GM21367 (cell line): ENCODE measurements around the gene VWDE.
A peak's percentile ranks its signal among the peaks of the same experiment; 100 is the strongest.
"Not testable (repeated sequence)": the region's sequence is repeated elsewhere in the genome, so short reads cannot be mapped to it uniquely, and the experiment has no call there.

Experiments
- ATAC-seq: cut with Tn5 transposase; IDR thresholded peaks from one replicate; pipeline ENCODE4 v1.9.1; 2021; ENCODE audit not compliant: unreplicated experiment

The VWDE gene

GRCh38 chr7:12403287-12404181 is at the start of gene VWDE:
VWDE (minus strand) TSS chr7:12403865; CDS start chr7:12403716, 149 bp downstream.
- ATAC-seq: peak; percentile 64

DNA sequence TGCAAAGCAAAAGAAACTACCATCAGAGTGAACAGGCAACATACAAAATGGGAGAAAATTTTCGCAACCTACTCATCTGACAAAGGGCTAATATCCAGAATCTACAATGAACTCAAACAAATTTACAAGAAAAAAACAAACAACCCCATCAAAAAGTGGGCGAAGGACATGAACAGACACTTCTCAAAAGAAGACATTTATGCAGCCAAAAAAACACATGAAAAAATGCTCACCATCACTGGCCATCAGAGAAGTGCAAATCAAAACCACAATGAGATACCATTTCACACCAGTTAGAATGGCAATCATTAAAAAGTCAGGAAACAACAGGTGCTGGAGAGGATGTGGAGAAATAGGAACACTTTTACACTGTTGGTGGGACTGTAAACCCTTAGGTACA is 49.5 kb upstream of the VWDE start:
- not testable (repeated sequence) for ATAC-seq

DNA sequence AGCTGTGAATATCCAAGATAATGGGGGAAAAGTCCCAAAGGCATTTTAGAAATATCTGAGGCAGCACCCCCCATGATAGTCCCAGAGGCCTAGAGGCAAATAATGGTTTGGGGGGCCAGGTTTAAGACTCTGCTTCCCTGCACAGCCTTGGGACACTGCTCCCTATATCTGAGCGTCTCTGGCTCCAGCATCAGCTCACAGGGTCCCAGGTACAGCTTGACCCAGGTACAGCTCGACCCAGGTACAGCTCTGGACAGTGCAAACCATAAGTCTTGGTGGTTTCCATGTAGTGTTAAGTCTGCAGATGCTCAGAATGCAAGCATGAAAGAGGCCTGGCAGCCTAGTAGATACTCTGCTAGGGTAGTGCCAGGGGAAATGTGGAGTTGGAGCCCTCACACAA is 47.0 kb upstream of the VWDE start:
- no peak for ATAC-seq

GRCh38 chr7:12444785-12445184 is 41.1 kb upstream of the VWDE start:
- no peak for ATAC-seq

DNA sequence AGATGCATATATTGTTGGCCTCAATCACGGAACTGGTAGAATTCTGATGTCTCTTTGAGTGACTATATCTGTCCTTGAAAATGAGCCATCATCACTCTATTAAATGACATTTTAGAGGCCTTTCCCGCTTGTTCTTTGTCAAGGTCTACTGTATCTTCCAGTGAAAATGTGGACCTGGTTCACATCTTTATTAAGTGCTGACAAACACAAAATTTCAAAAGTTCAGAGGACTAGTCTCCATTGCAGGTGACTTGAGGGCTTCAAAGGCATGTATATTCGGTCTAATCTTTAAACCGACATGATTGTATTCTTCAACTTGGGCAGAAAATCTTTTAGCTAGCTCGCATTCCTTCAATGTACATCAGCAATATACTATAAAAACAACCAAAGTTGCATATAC is 36.6 kb upstream of the VWDE start:
- ATAC-seq: no peak

GRCh38 chr7:12436896-12437535 is 33.4 kb upstream of the VWDE start:
- no peak for ATAC-seq

GRCh38 chr7:12436126-12436525 is 32.5 kb upstream of the VWDE start:
- no peak for ATAC-seq

GRCh38 chr7:12434012-12434642 is 30.5 kb upstream of the VWDE start:
- ATAC-seq: peak; percentile 79

DNA sequence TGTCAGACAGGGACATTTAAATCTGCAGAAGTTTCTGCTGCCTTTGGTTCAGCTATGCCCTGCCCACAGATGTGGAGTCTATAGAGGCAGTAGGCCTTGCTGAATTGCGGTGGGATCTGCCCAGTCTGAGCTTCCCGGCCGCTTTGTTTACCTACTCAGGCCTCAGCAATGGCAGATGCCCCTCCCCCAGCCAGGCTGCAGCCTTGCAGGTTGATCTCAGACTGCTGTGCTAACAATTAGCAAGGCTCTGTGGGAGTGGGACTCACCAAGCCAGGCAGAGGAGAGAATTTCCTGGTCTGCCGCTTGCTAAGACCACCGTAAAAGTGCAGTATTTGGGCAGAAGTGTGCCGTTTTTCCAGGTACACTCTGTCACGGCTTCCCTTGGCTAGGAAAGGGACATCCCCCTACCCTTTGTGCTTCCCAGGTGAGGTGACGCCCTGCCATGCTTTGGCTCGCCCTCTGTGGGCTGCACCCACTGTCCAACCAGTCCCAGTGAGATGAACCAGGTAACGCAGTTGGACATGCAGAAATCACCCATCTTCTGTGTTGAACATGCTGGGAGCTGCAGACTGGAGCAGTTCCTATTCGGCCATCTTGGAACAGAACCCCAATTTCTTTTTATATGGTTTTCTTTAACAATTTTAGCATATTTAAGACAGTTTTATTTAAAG is 28.4 kb upstream of the VWDE start:
- no peak for ATAC-seq

GRCh38 chr7:12425311-12425710 is 21.6 kb upstream of the VWDE start:
- no peak for ATAC-seq

GRCh38 chr7:12423997-12424745 is 20.5 kb upstream of the VWDE start:
- ATAC-seq: no peak

DNA sequence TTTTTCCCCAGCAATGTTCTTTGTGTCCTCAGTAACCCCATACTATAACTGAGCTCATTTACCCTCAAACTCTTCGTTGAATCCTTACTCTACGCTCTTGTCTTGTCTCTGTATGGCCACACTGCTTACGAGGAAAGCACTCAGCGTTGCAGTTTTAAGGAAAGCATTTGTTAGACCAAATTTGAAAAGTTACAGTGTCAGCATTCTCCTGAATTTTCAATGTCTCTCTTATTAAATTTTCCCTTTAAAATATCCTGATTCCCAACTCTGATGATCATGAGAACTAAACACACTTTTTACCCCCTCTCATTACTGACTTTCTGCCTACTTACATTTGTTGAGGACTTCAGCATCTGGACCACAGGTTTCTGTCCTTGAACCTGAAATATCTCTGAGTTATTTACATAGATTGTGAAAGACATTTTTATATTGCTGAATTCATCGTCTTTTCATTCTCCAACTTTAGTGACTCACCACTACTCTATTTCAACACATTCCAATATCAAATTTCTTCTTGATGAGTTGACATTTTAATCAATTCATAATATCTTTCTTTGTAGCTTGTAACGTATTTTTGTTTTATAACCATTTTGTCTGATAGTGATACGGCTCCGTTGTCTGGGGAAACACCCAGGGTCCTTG is 19.8 kb upstream of the VWDE start:
- no peak for ATAC-seq

- ATAC-seq: no peak
Observed at GRCh38 chr7:12422554-12423320, 19.1 kb upstream of the VWDE start.

GRCh38 chr7:12418452-12418851 is 14.8 kb upstream of the VWDE start:
- ATAC-seq: no peak

- no peak for ATAC-seq
Observed at GRCh38 chr7:12415072-12415471, 11.4 kb upstream of the VWDE start.

DNA sequence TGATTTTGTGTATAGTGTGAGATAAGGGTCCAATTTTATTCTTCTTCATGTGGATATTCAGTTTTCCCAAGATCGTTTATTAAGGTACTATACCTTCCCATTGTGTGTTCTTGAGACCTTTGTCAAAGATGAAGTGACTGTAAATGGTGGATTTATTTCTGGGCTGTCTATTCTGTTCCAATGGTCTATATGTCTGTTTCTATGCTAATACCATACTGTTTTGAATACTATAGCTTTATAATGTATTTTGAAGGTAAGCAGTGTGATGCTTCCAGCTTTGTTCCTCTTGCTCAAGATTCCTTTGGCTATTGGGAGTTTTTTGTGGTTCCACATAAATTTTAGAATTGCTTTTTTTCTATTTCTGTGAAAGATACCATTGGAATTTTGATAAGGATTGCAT is 8.7 kb upstream of the VWDE start:
- ATAC-seq: no peak

DNA sequence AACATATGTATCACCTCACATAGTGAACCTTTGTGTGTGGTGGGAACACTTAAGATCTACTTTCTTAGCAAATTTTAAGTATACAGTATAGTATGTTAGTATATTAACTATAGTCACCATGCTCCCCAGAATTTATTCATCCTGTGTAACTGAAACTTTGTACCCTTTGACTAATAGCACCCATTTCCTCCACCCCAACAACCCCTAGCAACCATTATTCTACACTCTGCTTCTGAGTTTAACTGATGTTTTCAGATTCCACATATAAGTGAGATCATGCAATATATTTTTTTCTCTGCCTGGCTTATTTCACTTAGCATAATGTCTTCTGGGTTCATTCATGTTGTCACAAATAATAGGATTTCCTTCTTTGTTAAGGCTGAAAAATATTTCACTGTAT is 6.9 kb upstream of the VWDE start:
- no peak for ATAC-seq

- no peak for ATAC-seq
Observed at GRCh38 chr7:12409097-12409711, 5.5 kb upstream of the VWDE start.

DNA sequence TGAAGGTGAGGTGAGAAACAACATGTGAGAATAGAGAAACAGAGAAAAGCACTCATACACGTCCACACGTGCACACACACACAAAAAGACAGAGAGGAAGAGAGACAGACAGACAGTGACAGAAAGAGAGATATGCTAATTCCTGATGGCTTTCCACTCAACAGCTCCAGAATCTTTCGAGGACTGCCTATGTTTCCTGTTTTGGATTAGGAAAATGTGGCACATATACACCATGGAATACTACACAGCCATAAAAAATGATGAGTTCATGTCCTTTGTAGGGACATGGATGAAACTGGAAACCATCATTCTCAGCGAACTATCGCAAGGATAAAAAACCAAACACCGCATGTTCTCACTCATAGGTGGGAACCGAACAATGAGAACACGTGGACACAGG is 4.0 kb upstream of the VWDE start:
- not testable (repeated sequence) for ATAC-seq
